CD4-positive, alpha-beta T cell treated with Interleukin-6 at 100 ng/mL for 8 hours (primary cell): ENCODE results near the gene NSL1.
"Not testable (repeated sequence)": the region's sequence is repeated elsewhere in the genome, so short reads cannot be mapped to it uniquely, and the experiment has no call there.

Source experiments
- DNase-seq: peaks from one replicate; pipeline ENCODE4 v3.0.0-alpha.2; 2020; ENCODE audit warnings: mixed read lengths, low spot score

NSL1 gene

DNA sequence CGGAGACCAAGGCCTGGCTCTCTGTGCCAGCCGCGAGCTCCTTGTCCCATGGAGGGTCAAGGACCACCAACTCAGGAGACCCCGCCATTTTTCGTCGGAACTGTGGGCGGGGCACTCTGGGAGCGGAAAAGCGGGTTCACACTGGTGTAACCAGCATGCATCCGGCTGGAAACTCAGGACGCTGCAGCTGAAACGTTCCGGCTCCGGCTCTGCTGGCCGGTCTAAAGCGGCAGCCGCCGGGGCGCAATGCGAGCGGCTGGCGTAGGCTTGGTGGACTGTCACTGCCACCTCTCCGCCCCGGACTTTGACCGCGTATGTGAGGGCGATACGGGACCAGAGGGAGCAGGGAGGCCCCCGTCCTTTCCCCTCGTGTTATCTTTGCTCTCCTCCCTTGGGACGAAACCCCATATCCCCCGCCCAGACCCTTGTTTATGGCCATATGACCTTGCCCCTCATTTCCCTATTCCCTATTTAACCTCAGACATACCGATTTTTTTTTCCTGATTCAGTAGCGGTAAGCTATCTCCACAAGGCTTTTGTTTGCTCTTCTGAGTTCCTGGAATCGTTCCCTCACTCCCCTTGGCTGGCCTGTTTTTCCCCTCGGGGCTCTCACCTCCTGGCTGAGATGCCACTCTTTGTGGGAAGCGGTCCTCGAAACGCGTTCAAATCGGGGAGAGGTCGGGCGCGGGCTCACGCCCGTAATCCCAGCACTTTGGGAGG lies at the start of gene NSL1, which contains the start of gene TATDN3:
Gene NSL1, minus strand, starts transcription at position 102 of the 720 bp plus-strand sequence. Its CDS starts 14 bp downstream, at position 88.
Gene TATDN3, plus strand, starts transcription at position 219 of the 720 bp plus-strand sequence. Its CDS starts 28 bp downstream, at position 247.
- DNase-seq: peak; percentile 87

GRCh38 chr1:212838145-212838544 lies 46.6 kb upstream of the NSL1 start:
- DNase-seq: no peak

DNA sequence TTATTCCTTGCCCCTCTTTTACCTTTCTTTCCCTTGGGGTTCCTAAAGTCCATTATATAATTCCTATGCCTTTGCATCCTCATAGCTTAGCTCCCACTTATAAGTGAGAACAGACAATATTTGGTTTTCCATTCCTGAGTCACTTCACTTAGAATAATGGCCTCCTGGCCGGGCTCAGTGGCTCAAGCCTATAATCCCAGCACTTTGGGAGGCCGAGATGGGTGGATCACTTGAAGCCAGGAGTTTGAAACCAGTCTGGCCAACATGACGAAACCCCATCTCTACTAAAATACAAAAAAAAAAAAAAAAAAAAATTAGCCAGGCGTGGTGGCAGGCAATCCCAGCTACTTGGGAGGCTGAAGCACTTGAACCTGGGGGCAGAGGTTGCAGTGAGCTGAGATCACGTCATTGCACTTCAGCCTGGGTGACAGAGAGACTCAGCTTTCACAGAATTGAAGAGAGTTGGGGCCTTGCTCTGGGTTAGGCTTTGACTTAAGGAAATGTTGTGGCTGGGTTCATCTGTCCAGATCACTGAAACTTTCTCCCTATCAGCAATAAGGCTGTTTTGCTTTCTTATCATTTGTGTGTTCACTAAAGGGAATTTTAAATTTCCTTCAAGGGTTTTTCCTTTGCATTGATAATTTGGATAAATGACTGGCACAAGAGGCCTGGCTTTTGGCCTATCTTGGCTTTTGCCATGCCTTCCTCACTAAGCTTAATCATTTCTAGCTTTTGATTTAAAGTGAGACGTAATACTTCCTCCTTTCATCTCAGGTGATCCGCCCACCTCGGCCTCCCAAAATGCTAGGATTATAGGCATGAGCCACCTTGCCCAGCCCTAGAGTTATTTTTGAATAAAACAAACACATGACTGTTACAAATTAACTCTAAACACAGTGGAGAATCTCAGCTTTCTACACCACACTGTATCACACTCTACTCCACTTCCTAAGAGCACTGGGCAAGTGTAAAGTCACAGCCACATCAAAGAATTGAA lies 41.9 kb upstream of the NSL1 start:
- DNase-seq: not testable (repeated sequence)

GRCh38 chr1:212828395-212828794 lies 36.8 kb upstream of the NSL1 start:
- DNase-seq: no peak

DNA sequence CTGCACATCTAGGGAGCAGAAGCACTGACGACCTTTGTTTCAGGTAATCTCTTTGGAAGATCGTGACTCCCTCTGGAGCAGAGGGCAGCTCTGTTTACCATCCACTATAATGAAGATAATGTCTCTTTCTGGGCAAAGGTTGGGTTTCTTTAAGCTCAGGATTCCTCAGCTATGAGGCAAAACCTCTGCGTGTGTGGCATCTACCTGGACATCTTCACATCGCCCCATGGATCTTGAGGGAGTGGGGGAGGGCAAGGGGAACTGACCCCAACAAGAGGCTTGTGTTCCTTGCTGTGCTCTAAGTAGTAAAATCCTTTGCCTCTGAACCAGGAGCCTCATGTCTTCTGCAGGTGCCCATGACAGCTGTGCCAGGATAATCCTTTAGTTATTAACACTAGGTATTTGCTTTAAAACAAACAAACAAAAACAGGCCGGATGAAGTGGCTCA lies 36.3 kb upstream of the NSL1 start:
- DNase-seq: no peak

DNA sequence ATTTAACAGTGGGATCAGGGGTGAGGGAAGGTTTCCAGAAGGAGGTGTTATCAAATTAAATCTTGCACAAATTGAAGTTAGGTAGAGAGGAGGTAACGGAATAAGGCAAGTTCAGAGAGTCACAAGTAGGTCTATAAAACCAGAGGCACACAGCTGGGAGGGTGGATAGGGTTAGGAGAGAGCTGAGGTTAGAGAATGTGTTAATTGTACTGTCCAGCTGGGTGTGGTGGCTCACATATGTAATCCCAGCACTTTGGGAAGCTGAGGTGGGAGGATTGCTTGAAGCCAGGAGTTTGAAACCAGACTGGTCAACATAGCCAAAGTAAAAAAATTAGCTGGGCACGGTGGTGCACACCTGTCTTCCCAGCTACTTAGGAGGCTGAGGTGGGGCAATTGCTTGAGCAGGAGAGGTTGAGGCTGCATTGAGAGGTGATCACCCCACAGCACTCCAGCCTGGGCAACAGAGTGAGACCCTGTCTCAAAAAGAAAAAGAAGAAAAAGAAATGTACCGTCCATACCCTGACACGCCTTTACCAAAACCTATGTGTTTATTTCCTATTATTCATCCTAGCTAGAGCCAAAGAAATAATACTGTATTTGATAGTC lies 35.7 kb upstream of the NSL1 start:
- no peak for DNase-seq

DNA sequence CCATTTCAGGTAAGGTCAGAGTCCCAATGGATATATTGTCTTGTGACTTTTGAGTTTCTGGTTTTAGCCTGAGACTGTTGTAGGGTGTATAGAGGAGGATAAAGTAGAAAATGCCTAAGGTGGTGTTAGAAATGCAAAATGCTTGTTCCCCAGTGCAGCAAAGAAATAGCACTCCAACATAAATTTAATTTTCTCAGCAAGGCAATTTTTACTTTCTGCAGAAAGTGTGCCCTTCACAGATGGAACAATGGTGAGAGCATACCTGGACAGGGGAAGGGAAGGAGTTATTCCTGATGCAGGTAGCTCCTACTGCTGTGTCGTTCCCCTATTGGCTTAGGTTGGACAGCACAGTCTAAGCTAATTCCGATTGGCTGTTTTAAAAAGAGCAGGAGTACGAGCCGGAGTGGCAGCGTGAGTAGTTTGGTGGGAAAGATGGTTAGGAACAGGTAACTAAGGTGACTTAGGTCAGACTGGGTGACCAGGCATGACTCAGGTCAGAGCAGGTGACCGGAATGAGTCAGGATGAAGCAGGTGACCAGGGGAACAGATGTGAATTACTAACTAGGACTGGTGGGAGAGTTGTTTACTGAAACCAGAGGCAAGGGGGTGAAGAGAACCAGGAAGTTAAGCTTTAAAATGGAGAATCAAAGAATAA lies 34.3 kb upstream of the NSL1 start:
- DNase-seq: no peak

DNA sequence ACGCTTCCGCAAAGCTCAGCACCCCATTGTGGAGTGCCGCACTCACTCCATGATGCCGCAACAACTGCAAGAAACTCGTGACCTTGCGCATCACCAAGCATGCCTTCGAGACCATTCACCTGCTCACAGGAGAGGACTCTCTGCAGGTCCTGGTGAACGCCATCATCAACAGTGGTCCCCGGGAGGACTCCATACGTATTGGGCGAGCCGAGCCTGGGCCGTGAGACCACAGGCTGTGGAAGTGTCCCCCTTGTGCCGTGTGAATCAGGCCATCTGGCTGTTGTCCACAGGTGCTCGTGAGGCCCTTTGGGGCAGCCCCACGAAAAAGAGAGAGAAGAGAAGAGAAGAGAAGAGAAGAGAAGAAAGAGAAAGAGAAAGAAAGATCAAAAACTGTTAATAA lies 32.6 kb upstream of the NSL1 start:
- DNase-seq: no peak

GRCh38 chr1:212822956-212823355 lies 31.4 kb upstream of the NSL1 start:
- DNase-seq: no peak

- DNase-seq: no peak
These were observed 29.4 kb upstream of the NSL1 start for GRCh38 chr1:212820969-212821368.

DNA sequence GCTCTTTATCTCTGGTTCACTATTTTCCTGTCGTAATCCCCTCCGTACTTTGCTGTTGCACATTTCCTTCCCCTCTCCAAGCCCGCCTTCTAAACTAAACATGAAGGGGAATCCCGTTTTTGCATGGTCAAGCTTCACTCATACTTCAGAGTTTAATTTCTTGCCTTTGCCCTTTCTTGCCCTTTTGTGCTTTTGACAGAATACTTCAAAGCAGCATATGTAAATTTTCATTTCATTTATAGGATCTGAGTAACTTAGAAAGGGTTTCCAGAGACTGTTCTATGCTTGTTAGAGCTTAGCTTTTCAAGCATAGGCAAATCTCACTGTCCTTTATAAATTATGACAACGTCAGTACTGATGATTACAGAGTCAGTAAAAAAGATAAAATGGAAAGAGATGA lies 28.1 kb upstream of the NSL1 start:
- DNase-seq: no peak

GRCh38 chr1:212816567-212817278 lies 25.1 kb upstream of the NSL1 start:
- no peak for DNase-seq

DNA sequence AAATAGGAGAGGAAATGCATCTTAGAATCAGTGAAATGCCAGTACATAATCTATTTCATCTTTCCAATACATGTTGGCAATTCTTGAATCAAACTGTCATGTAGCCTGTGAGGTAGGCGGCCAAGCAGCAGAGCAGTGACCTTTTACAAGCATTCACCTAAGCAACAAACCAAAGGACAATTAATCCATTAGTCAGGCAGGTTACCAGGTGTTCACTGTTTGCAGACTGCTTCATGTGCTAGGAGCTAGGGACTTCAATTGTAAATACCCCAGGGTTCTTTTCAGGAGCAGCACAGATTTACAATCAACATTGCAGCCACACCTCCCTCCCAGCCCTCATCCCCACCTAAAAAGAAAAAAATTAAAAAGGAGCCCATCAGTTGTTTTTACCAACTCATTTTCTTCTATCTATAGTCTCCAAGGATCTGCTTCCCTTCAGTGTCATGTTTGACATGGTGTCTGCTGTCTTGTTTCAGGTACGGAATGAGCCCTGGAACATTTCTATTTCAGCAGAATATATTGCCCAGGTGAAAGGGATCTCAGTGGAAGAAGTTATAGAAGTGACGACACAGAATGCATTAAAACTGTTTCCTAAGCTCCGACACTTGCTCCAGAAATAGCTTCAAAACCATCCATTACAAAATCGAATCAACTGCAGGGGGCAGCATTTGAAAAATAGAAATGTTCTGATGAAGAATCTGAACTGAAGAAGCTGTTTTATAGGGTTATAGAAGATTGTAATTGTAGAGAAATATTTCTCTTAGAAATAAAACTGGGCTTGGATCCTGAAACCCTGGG lies 23.2 kb upstream of the NSL1 start:
- DNase-seq: no peak

DNA sequence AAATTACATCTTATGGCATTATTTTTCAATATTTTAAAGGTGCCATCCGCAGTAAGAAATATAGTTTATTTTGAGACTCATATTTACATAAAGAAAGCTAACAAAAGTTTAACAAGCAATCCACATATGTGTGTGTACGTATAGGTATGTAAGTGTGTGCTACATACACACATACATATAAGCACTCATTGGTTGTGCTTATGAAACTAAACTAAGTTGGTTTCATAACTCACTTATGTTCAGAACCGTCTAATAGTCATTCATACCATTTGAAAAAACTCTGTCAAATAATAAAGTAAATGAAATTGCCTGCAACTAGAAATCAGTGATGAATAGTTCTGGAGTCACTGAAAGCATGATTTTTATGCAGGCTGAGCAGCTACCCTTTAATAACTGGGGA lies 14.2 kb upstream of the NSL1 start:
- no peak for DNase-seq

DNA sequence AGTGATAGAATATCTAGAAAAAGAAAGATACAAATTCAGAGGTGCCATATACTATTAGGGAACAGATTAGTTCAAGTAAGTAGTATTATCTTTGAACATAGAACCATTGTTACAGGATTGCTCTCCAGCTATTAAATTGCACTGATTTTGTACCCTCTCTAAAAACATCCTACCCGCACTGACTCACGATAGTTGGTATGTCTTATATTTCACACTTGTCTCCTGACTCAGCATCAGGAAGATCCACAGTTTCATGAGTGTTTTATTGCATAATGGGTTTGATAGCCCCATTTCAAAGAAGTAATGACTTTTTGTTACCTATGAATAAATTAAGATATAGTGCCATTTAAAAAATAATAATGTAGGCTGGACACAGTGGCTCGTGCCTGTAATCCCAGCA lies 6.1 kb upstream of the NSL1 start:
- DNase-seq: no peak

DNA sequence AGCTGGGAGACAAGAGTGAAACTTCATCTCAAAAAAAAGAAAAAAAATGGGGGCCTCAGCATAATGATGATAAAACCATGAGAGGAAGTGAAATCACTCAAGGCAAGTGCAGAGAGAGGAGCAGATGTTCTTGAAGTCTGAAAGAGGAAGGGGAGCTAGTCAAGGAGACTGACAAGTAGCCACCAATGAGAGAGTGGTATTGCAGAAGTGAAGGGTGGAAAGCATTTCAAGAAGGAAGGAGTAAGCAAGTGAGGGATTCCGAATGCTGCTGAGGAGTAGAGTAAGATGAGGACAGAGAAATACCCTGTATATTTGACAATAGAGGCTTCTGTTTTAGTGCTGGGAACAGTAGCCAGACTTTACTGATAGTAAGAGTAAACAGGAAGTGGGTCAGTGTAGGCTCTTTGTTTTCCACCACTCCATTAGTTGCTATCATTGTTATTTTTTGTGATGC lies 3.0 kb upstream of the NSL1 start:
- peak; percentile 3 for DNase-seq

DNA sequence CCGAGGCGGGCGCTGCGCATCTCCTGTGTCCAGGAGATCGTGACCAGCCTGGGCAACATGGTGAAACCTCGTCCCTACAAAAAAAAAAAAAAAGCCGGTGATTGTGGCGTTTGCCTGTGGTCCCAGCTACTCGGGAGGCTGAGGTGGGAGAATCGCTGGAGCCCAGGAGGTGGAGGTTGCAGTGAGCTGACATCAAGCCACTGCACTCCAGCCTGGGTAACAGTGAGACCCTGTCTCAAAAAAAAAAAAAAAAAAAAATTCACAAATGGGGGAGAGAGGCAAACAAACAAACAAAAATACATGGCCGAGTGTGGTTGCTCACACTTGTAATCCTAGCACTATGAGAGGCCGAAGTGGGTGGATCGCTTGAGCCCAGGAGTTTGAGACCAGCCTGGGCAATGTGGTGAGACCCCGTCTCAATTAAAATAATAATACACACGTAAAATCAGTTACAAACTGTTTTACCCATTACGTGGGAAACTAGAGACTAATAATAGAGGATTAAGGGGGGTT lies 875 bp upstream of the NSL1 start:
- no peak for DNase-seq

DNA sequence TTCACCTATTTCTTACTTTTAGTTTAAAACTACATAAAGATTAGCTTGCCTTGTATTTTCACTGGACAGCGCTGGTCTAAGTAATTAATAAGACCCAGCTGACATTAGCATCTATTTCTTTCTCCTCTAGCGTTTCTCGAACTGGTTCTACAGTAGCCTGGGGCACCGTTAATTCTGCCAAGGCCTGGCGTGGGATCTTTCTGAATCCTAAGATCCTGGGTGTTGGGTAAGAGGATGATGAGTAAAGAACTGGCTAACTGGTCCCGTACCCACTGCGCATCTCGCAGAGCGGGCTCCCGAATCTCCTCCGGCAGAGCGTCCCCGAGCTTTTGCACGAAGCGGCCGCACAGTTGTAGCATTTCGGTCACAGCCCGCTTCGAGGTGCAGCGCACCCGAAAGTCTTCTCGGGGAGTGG lies 309 bp downstream of the NSL1 start:
- no peak for DNase-seq

DNA sequence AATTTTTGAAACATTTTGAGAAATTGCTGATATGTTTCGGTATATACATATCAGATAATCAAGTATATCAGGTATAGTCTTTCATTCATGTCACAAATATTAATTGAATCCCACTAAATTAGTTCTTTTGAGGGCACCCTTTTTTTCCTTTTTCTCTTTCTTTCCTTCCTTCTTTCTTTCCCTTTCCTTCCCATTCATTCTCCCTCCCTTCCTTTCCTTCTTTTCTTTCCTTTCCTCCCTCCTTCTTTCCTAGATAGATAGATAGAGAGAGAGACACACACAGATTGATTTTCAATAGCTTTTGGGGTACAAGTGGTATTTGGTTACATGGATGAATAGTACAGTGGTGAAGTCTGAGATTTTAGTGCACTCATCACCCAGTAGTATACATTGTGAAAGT lies 5.7 kb downstream of the NSL1 start:
- DNase-seq: no peak

DNA sequence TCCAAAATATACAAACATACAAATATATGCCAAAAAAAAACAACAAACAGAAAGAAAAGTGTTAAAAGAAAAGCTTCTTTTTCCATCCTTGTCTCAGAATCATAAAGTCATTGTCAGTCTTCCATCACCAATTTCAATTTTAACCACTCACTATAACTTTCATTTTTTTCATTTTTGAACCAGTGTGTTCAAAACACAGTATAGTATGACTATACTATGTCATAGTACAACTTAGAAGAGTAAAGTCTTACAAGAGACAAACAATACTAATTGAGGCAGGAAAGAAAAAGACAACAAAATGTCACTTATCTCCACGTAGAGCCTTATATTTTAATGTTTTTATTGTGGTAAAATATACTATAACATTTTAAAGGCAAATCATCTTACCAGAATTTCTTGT lies 7.6 kb downstream of the NSL1 start:
- DNase-seq: no peak
